HFFc6 (cell line): ENCODE measurements around the gene HAGHL. TPM values are rescaled to one million over a fixed set of nuclear protein-coding genes. Genes with fewer than 3 reads are reported as not detected.

ENCODE experiments used
- DNase-seq: peaks from one replicate; pipeline ENCODE4 v3.0.0-alpha.2; 2018
- H3K27ac Mint-ChIP-seq: 2 replicates; pipeline ENCODE4 v1.8.0; 2020; ENCODE audit warnings: mild to moderate bottlenecking, mixed read lengths
- H3K27me3 Mint-ChIP-seq: 2 replicates; pipeline ENCODE4 v1.8.0; 2021; ENCODE audit warnings: mild to moderate bottlenecking, moderate library complexity, mixed read lengths; ENCODE audit not compliant: insufficient read depth
- H3K36me3 Mint-ChIP-seq: 2 replicates; pipeline ENCODE4 v1.8.0; 2021; ENCODE audit warnings: low read depth, mixed read lengths
- H3K4me1 Mint-ChIP-seq: 2 replicates; pipeline ENCODE4 v1.8.0; 2020; ENCODE audit warnings: low read depth, mixed read lengths
- H3K4me3 Mint-ChIP-seq: 2 replicates; pipeline ENCODE4 v1.8.0; 2020; ENCODE audit warnings: mild to moderate bottlenecking, moderate library complexity, mixed read lengths
- H3K9me3 Mint-ChIP-seq: 2 replicates; pipeline ENCODE4 v1.8.0; 2020; ENCODE audit warnings: mild to moderate bottlenecking, mixed read lengths
- CTCF ChIP-seq: fragments of 200-600 bp; sonication (generic); IDR thresholded peaks from 2 replicates; pipeline ENCODE4 v1.5.0; 2021; ENCODE audit warnings: antibody characterized with exemption, mild to moderate bottlenecking
- total RNA-seq, 6 experiments: library from RNA; stranded (reverse); fragmentation: NEBNext Ultra II Directional; extraction: Animal tissue kit (Norgen Biotek cat#: 25700); gene quantifications; 2 replicates in 1 of 6; 3 replicates in 5 of 6; pipeline ENCODE4 v1.2.3, GENCODE V29; 2021

HAGHL gene
- total RNA-seq, 6 experiments from 2014 or later = 11.4 to 16.6 (median 14.1) TPM

- no peak for DNase-seq
- H3K27me3 Mint-ChIP-seq = peaks cover 21% of the 10 kb centered on the region
- no peak overlapping the region for H3K27ac Mint-ChIP-seq
- no peak overlapping the region for H3K4me3 Mint-ChIP-seq
- no peaks in the 10 kb centered on the region for H3K36me3 Mint-ChIP-seq
- no peaks in the 10 kb centered on the region for H3K9me3 Mint-ChIP-seq
- H3K4me1 Mint-ChIP-seq = peaks cover 17% of the 10 kb centered on the region
- no peak for TF ChIP-seq CTCF
Measured at GRCh38 chr16:708959-709358, 17.9 kb upstream of the HAGHL start.

- Mint-ChIP-seq H3K4me1 (peaks cover 20% of the 10 kb centered on the region), H3K27ac (peak overlapping the region; percentile 58), H3K36me3 (no peaks in the 10 kb centered on the region), H3K9me3 (no peaks in the 10 kb centered on the region), H3K27me3 (peaks cover 20% of the 10 kb centered on the region), H3K4me3 (no peak overlapping the region)
- DNase-seq = peak; percentile 84
- no peak; the same call in 1 of the 2 replicates for TF ChIP-seq CTCF
Measured at GRCh38 chr16:709566-710499, 17.1 kb upstream of the HAGHL start.

GRCh38 chr16:710500-711075, 16.3 kb upstream of the HAGHL start:
- no peak for DNase-seq
- Mint-ChIP-seq H3K27me3 (peaks cover 20% of the 10 kb centered on the region), H3K4me1 (peaks cover 20% of the 10 kb centered on the region), H3K9me3 (no peaks in the 10 kb centered on the region), H3K36me3 (no peaks in the 10 kb centered on the region), H3K27ac (peak overlapping the region; percentile 58), H3K4me3 (no peak overlapping the region)
- no peak for TF ChIP-seq CTCF

- H3K27ac Mint-ChIP-seq = no peak overlapping the region
- no peaks in the 10 kb centered on the region for H3K9me3 Mint-ChIP-seq
- H3K36me3 Mint-ChIP-seq = no peaks in the 10 kb centered on the region
- H3K4me1 Mint-ChIP-seq = peaks cover 21% of the 10 kb centered on the region
- peaks cover 20% of the 10 kb centered on the region for H3K27me3 Mint-ChIP-seq
- TF ChIP-seq CTCF = no peak
- no peak overlapping the region for H3K4me3 Mint-ChIP-seq
- DNase-seq = no peak
Measured at GRCh38 chr16:711084-711483, 15.8 kb upstream of the HAGHL start.

DNA sequence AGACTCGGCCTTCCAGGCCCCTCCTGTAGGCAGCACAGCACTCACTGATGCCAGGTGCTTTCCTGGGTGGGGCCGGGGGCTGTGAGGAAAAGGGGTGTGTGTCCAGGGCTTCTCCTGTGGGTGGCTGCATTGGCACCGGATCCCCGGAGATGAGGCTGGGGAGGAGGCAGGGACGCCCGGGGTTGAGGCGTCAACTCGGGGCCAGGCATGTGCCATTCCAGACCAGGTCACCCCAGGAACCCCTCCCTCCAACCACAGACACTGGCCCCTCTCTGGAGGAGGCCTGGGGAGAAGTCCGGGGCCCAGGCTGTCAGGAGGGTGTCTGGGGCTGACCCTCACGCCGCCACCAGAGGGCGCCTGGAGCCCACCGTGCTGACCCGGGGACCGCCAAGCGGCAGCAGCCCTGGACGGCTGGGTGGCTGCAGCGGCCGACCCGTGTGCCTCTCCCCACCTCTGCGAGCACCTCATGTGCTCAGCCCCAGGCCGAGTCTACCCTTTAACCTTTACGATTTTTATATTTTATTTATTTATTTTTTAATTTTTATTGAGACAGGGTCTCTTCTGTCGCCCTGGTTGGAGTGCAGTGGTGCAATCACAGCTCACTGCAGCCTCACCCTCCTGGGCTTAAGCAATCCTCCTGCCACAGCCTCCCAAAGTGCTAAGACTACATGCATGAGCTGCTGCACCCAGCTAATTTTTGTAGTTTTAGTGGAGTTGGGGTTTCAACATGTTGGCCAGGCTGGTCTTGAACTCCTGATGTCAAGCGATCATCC, 15.2 kb upstream of the HAGHL start:
- H3K4me1 Mint-ChIP-seq = peaks cover 26% of the 10 kb centered on the region
- H3K27me3 Mint-ChIP-seq = peaks cover 15% of the 10 kb centered on the region
- H3K4me3 Mint-ChIP-seq = no peak overlapping the region
- no peak overlapping the region for H3K27ac Mint-ChIP-seq
- no peaks in the 10 kb centered on the region for H3K36me3 Mint-ChIP-seq
- peak; percentile 99 for TF ChIP-seq CTCF
- H3K9me3 Mint-ChIP-seq = no peaks in the 10 kb centered on the region
- peak; percentile 47 for DNase-seq
